H1 (cell line): ENCODE data around the gene STXBP4. TPM values are rescaled to one million over a fixed set of nuclear protein-coding genes. Genes with fewer than 3 reads are reported as not detected.

ENCODE experiments used
- CTCF ChIA-PET: fragments of 300-600 bp; sonication (Branson Sonifier 250); formaldehyde crosslinking; loops from one replicate; lab custom pipeline; 2021; ENCODE audit not compliant: partially characterized antibody; lab: Charles Lee
- POLR2A ChIA-PET: fragments of 300-600 bp; sonication (Branson Sonifier 250); formaldehyde crosslinking; loops from one replicate; lab custom pipeline; 2021; ENCODE audit warnings: inconsistent platforms; ENCODE audit not compliant: partially characterized antibody; lab: Charles Lee
- DNase-seq, 2 experiments: peaks; one replicate each; pipeline versions ENCODE4 v3.0.0 to v3.0.0-alpha.2; 2010 to 2022; ENCODE audit warnings: low spot score in 2 of 2, low read depth in 1 of 2, mixed read lengths in 1 of 2
- FAIRE-seq: peaks from 2 replicates; lab custom pipeline; 2011; peaks lifted over from hg19 to GRCh38; lab: Jason Lieb, UNC
- H2AFZ ChIP-seq: 2 replicates; pipeline ENCODE4 v1.8.1; 2012; ENCODE audit warnings: low read length, inconsistent platforms
- H2AK5ac ChIP-seq: 2 replicates; pipeline ENCODE4 v1.6.1; 2013; ENCODE audit warnings: low read depth, low read length
- H2BK120ac ChIP-seq: replicated peaks from 2 replicates; pipeline ENCODE3; 2013; ENCODE audit warnings: low read depth, low read length, inconsistent platforms
- H2BK12ac ChIP-seq: 2 replicates; pipeline ENCODE4 v1.6.1; 2013; ENCODE audit warnings: low read depth, low read length
- H2BK15ac ChIP-seq: 2 replicates; pipeline ENCODE4 v1.6.1; 2013; ENCODE audit warnings: low read length
- H2BK20ac ChIP-seq: 2 replicates; pipeline ENCODE4 v1.6.1; 2013; ENCODE audit warnings: low read length
- H2BK5ac ChIP-seq: 2 replicates; pipeline ENCODE4 v1.6.1; 2013; ENCODE audit warnings: low read depth, low read length
- H3K14ac ChIP-seq: 2 replicates; pipeline ENCODE4 v1.6.1; 2013; ENCODE audit warnings: inconsistent platforms; ENCODE audit not compliant: insufficient read length
- H3K18ac ChIP-seq: 2 replicates; pipeline ENCODE4 v1.6.1; 2013; ENCODE audit warnings: low read length; ENCODE audit errors: extremely low read depth
- H3K23ac ChIP-seq: 2 replicates; pipeline ENCODE4 v1.6.1; 2013; ENCODE audit warnings: inconsistent platforms; ENCODE audit not compliant: insufficient read length
- H3K23me2 ChIP-seq: 2 replicates; pipeline ENCODE4 v1.6.1; 2013; ENCODE audit warnings: low read depth, low read length
- H3K27ac ChIP-seq: 2 replicates; pipeline ENCODE4 v1.6.1; 2011; ENCODE audit warnings: low read depth, low read length, inconsistent platforms
- H3K27me3 ChIP-seq, 4 experiments: replicated peaks in 1 of 4; 1 replicate in 1 of 4; 2 replicates in 3 of 4; pipeline versions ENCODE4 v1.6.1 to v1.8.1; 2011 to 2013; ENCODE audit warnings: low read length in 3 of 4, mild to moderate bottlenecking in 3 of 4, inconsistent platforms in 2 of 4, mixed read lengths in 2 of 4, moderate library complexity in 1 of 4; ENCODE audit not compliant: control insufficient read depth in 3 of 4, insufficient read depth in 3 of 4; ENCODE audit errors: extremely low read depth in 1 of 4
- H3K36me3 ChIP-seq, 4 experiments: 2 replicates each; pipeline versions ENCODE4 v1.6.1 to v1.8.1; 2011 to 2013; ENCODE audit warnings: mild to moderate bottlenecking in 4 of 4, low read length in 3 of 4, moderate library complexity in 2 of 4, control low read depth in 1 of 4, inconsistent platforms in 1 of 4; ENCODE audit not compliant: insufficient read depth in 4 of 4, control insufficient read depth in 2 of 4
- H3K4ac ChIP-seq: replicated peaks from 2 replicates; pipeline ENCODE3; 2013; ENCODE audit warnings: low read length, low read depth, mixed read lengths, inconsistent platforms; ENCODE audit not compliant: insufficient read length
- H3K4me1 ChIP-seq, 4 experiments: replicated peaks in 1 of 4; 1 replicate in 1 of 4; 2 replicates in 3 of 4; pipeline versions ENCODE4 v1.6.1 to v1.8.1; 2011 to 2013; ENCODE audit warnings: low read length in 3 of 4, inconsistent platforms in 2 of 4, mixed read lengths in 1 of 4; ENCODE audit not compliant: insufficient read depth in 4 of 4, control insufficient read depth in 3 of 4
- H3K4me2 ChIP-seq, 2 experiments: 2 replicates each; pipeline versions ENCODE4 v1.6.1 to v1.8.1; 2011 to 2013; ENCODE audit warnings: low read depth in 2 of 2, low read length in 2 of 2, control low read depth in 1 of 2, inconsistent platforms in 1 of 2, mild to moderate bottlenecking in 1 of 2; ENCODE audit not compliant: insufficient read depth in 1 of 2
- H3K4me3 ChIP-seq, 4 experiments: fragments of 200-600, 300-600 bp in 1 of 4; sonication (generic), shearing (Covaris generic), sonication (Bioruptor Twin) in 1 of 4; 2 replicates each; pipeline versions ENCODE4 v1.5.1 to v1.8.1; 2011 to 2016; ENCODE audit warnings: low read length in 4 of 4, low read depth in 3 of 4, control low read depth in 2 of 4, inconsistent platforms in 2 of 4, mild to moderate bottlenecking in 2 of 4, mixed read lengths in 1 of 4, moderate library complexity in 1 of 4; ENCODE audit not compliant: insufficient read depth in 2 of 4; ENCODE audit errors: extremely low read depth in 1 of 4
- H3K56ac ChIP-seq: replicated peaks from 2 replicates; pipeline ENCODE3; 2013; ENCODE audit warnings: low read depth, mild to moderate bottlenecking, mixed read lengths, low read length, inconsistent platforms; ENCODE audit not compliant: insufficient read length
- H3K79me1 ChIP-seq: 2 replicates; pipeline ENCODE4 v1.6.1; 2013; ENCODE audit warnings: low read depth, low read length, control low read depth
- H3K79me2 ChIP-seq, 2 experiments: 2 replicates each; pipeline versions ENCODE4 v1.6.1 to v1.8.1; 2012 to 2013; ENCODE audit warnings: low read length in 2 of 2, mild to moderate bottlenecking in 2 of 2, inconsistent platforms in 1 of 2; ENCODE audit not compliant: insufficient read depth in 2 of 2, control insufficient read depth in 1 of 2
- H3K9ac ChIP-seq, 4 experiments: replicated peaks in 1 of 4; 1 replicate in 1 of 4; 2 replicates in 3 of 4; pipeline versions ENCODE4 v1.6.1 to v1.8.1; 2011 to 2013; ENCODE audit warnings: low read depth in 3 of 4, low read length in 3 of 4, control low read depth in 2 of 4, mild to moderate bottlenecking in 2 of 4, moderate library complexity in 2 of 4, inconsistent platforms in 1 of 4; ENCODE audit errors: extremely low read depth in 1 of 4
- H3K9me3 ChIP-seq, 2 experiments: 2 replicates each; pipeline versions ENCODE4 v1.6.1 to v1.8.1; 2012 to 2013; ENCODE audit warnings: mild to moderate bottlenecking in 2 of 2, moderate library complexity in 2 of 2, control low read depth in 1 of 2, inconsistent platforms in 1 of 2, low read depth in 1 of 2, low read length in 1 of 2, mixed read lengths in 1 of 2; ENCODE audit not compliant: insufficient read depth in 2 of 2
- H4K20me1 ChIP-seq, 2 experiments: replicated peaks in 1 of 2; 2 replicates each; pipeline versions ENCODE3 to v1.8.1; 2011 to 2013; ENCODE audit warnings: inconsistent platforms in 2 of 2, low read length in 2 of 2, mild to moderate bottlenecking in 1 of 2; ENCODE audit not compliant: insufficient read depth in 2 of 2, control insufficient read depth in 1 of 2
- H4K5ac ChIP-seq: 2 replicates; pipeline ENCODE4 v1.6.1; 2013; ENCODE audit warnings: low read length, low read depth, mixed read lengths, inconsistent platforms; ENCODE audit not compliant: insufficient read length
- H4K8ac ChIP-seq: 2 replicates; pipeline ENCODE4 v1.8.0; 2013; ENCODE audit warnings: mild to moderate bottlenecking, moderate library complexity, low read length, inconsistent platforms; ENCODE audit not compliant: insufficient read depth; ENCODE audit errors: extremely low read depth
- H4K91ac ChIP-seq: replicated peaks from 2 replicates; pipeline ENCODE3; 2013; ENCODE audit warnings: low read length, mixed read lengths, inconsistent platforms; ENCODE audit not compliant: insufficient read length
- ATF3 ChIP-seq: IDR thresholded peaks from 2 replicates; pipeline ENCODE4 v1.6.1; 2011; ENCODE audit warnings: low read depth, mild to moderate bottlenecking, low read length; ENCODE audit not compliant: insufficient read depth
- CHD1 ChIP-seq: IDR thresholded peaks from 2 replicates; pipeline ENCODE4 v1.6.1; 2012; ENCODE audit warnings: low read depth, low read length, improper control_type of control experiment
- EGR1 ChIP-seq: IDR thresholded peaks from 2 replicates; pipeline ENCODE4 v1.6.1; 2011; ENCODE audit warnings: low read depth, low read length, borderline replicate concordance
- FOSL1 ChIP-seq: IDR thresholded peaks from 2 replicates; pipeline ENCODE4 v1.6.1; 2011; ENCODE audit warnings: mild to moderate bottlenecking, low read depth, low read length, moderate library complexity; ENCODE audit not compliant: insufficient read depth
- HDAC2 ChIP-seq, 2 experiments: fragments of 300-600 bp in 1 of 2; sonication (generic) in 1 of 2; IDR thresholded peaks; 2 replicates each; pipeline ENCODE4 v1.6.1; 2011 to 2012; ENCODE audit warnings: low read depth in 2 of 2, low read length in 2 of 2, mild to moderate bottlenecking in 2 of 2, moderate library complexity in 2 of 2, borderline replicate concordance in 1 of 2, inconsistent platforms in 1 of 2
- KDM4A ChIP-seq: IDR thresholded peaks from one replicate; pipeline ENCODE4 v1.7.1; 2012; ENCODE audit warnings: low read depth, mild to moderate bottlenecking, moderate library complexity, low read length, inconsistent platforms; ENCODE audit not compliant: severe bottlenecking
- MAFK ChIP-seq: IDR thresholded peaks from 2 replicates; pipeline ENCODE4 v1.6.1; 2012; ENCODE audit warnings: low read depth, mild to moderate bottlenecking, improper control_type of control experiment, low read length
- POU5F1 ChIP-seq: IDR thresholded peaks from 2 replicates; pipeline ENCODE4 v1.6.1; 2011; ENCODE audit warnings: low read depth, mild to moderate bottlenecking, low read length, moderate library complexity
- RAD21 ChIP-seq, 2 experiments: IDR thresholded peaks in 1 of 2; conservative IDR thresholded peaks in 1 of 2; 2 replicates each; pipeline ENCODE4 v1.6.1; 2011; ENCODE audit warnings: low read depth in 2 of 2, low read length in 2 of 2, improper control_type of control experiment in 1 of 2, inconsistent platforms in 1 of 2, mild to moderate bottlenecking in 1 of 2, moderate library complexity in 1 of 2
- SIN3A ChIP-seq, 2 experiments: IDR thresholded peaks in 1 of 2; conservative IDR thresholded peaks in 1 of 2; 2 replicates each; pipeline ENCODE4 v1.6.1; 2011 to 2012; ENCODE audit warnings: low read length in 2 of 2, improper control_type of control experiment in 1 of 2, low read depth in 1 of 2, mild to moderate bottlenecking in 1 of 2
- USF2 ChIP-seq: IDR thresholded peaks from 2 replicates; pipeline ENCODE4 v1.6.1; 2011; ENCODE audit warnings: low read length, improper control_type of control experiment
- ZNF274 ChIP-seq: IDR thresholded peaks from 2 replicates; pipeline ENCODE4 v1.7.0; 2012; ENCODE audit warnings: low read length, borderline replicate concordance; ENCODE audit errors: extremely low read depth
- WGBS, 2 experiments: shearing (Covaris generic) in 1 of 2; methylation state at CpG; one replicate each; pipeline versions ENCODE4 v1.1.6 to v1.1.7; 2013 to 2015; ENCODE audit warnings: low lambda C conversion rate in 2 of 2, mixed read lengths in 2 of 2, inconsistent platforms in 1 of 2, low coverage in 1 of 2, missing lambda C conversion rate in 1 of 2; ENCODE audit not compliant: insufficient replicate concordance in 2 of 2, insufficient coverage in 1 of 2, insufficient read length in 1 of 2; ENCODE audit errors: extremely low coverage in 1 of 2, missing lambda C conversion rate in 1 of 2; 5-methylcytosine and 5-hydroxymethylcytosine counted together
- polyA plus RNA-seq, 7 experiments: library from polyadenylated mRNA; depleted of rRNA in 3 of 7; stranded (reverse) in 5 of 7; unstranded in 2 of 7; fragments of >200 nt in 5 of 7; fragments of 200-250 nt in 2 of 7; gene quantifications; 1 replicate in 5 of 7; 2 replicates in 1 of 7; 4 replicates in 1 of 7; pipeline versions ENCODE4 v1.2.1 to v1.2.3, GENCODE V29; 2011 to 2013; ENCODE audit warnings: missing spikeins in 2 of 7, mixed read lengths in 2 of 7
- total RNA-seq: library from RNA; stranded (reverse); fragmentation: NEBNext Ultra II Directional; extraction: Animal tissue kit (Norgen Biotek cat#: 25700); gene quantifications from 2 replicates; pipeline ENCODE4 v1.2.1, GENCODE V29; 2021

STXBP4 gene
- total and polyA plus RNA-seq, 2 of the 8 experiments (the other 6 are each of a cell fraction or from before 2014, with no cell fraction given): 3.2 to 18.5 TPM

- no peaks in the 10 kb centered on the region for H3K9me3 ChIP-seq
- no peak overlapping the region for H4K91ac ChIP-seq
- no peaks in the 10 kb centered on the region for H3K23me2 ChIP-seq
- ChIA-PET POLR2A (no interaction called here), CTCF (interaction anchor here (1.0 to 1.5 kb wide), 2 partner anchors 137 to 383 kb away, joined by 3 read pairs; no protein-coding TSS in a partner anchor)
- no peaks in the 10 kb centered on the region for H3K36me3 ChIP-seq
- no peak overlapping the region for H3K4me3 ChIP-seq
- no peaks in the 10 kb centered on the region for H3K4me1 ChIP-seq
- H3K14ac ChIP-seq: no peak overlapping the region
- no peak for DNase-seq
- H3K56ac ChIP-seq: no peak overlapping the region
- H2AK5ac ChIP-seq: no peak overlapping the region
- H2BK5ac ChIP-seq: no peak overlapping the region
- H3K4ac ChIP-seq: no peak overlapping the region
- no peak overlapping the region for H4K5ac ChIP-seq
- no peak overlapping the region for H2BK120ac ChIP-seq
- no peak overlapping the region for H3K27ac ChIP-seq
- H3K23ac ChIP-seq: no peak overlapping the region
- no peak overlapping the region for H3K18ac ChIP-seq
- no peak overlapping the region for H2BK12ac ChIP-seq
- no peak overlapping the region for H2BK15ac ChIP-seq
- no peaks in the 10 kb centered on the region for H3K79me2 ChIP-seq
- TF ChIP-seq CHD1 (no peak), ATF3 (no peak), ZNF274 (no peak), USF2 (no peak), SIN3A (conservative IDR thresholded peaks at IDR 0.05 in 1 of 2, IDR thresholded peaks at IDR 0.05 in 1 of 2; ENCODE audit: low read depth in 1 of 2, low read length in 2 of 2) (no peak), RAD21 (IDR thresholded peaks at IDR 0.05 in 1 of 2, conservative IDR thresholded peaks at IDR 0.05 in 1 of 2; ENCODE audit: low read depth in 2 of 2, low read length in 2 of 2) (no peak), FOSL1 (no peak), POU5F1 (no peak), HDAC2 (IDR thresholded peaks at IDR 0.05; ENCODE audit: borderline replicate concordance in 1 of 2, low read depth in 2 of 2, low read length in 2 of 2) (no peak), KDM4A (no peak), EGR1 (no peak), MAFK (no peak)
- WGBS, 2 experiments: 79% methylated on average over 1 of the region's 1 CpG; no CpG with 5 or more reads in 1 of the 2 experiments
- no peak overlapping the region for H3K4me2 ChIP-seq
- H4K20me1 ChIP-seq: no peaks in the 10 kb centered on the region
- H4K8ac ChIP-seq: no peak overlapping the region
- H2BK20ac ChIP-seq: no peak overlapping the region
- no peak overlapping the region for H3K9ac ChIP-seq
- no peak overlapping the region for H2AFZ ChIP-seq
- H3K79me1 ChIP-seq: no peaks in the 10 kb centered on the region
- no peak for FAIRE-seq
- H3K27me3 ChIP-seq: no peaks in the 10 kb centered on the region
Measured at GRCh38 chr17:55219459-55219858, 250.9 kb downstream of the STXBP4 start.
